ENCODE data around the gene CACNA1C. TPM values are rescaled to one million over a fixed set of nuclear protein-coding genes. Genes with fewer than 3 reads are reported as not detected.

The CACNA1C gene
- total RNA-seq, 1 donor from 2014 or later = 1.3 TPM

- TF ChIP-seq, protein P1, sequence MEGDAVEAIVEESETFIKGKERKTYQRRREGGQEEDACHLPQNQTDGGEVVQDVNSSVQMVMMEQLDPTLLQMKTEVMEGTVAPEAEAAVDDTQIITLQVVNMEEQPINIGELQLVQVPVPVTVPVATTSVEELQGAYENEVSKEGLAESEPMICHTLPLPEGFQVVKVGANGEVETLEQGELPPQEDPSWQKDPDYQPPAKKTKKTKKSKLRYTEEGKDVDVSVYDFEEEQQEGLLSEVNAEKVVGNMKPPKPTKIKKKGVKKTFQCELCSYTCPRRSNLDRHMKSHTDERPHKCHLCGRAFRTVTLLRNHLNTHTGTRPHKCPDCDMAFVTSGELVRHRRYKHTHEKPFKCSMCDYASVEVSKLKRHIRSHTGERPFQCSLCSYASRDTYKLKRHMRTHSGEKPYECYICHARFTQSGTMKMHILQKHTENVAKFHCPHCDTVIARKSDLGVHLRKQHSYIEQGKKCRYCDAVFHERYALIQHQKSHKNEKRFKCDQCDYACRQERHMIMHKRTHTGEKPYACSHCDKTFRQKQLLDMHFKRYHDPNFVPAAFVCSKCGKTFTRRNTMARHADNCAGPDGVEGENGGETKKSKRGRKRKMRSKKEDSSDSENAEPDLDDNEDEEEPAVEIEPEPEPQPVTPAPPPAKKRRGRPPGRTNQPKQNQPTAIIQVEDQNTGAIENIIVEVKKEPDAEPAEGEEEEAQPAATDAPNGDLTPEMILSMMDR (IDR thresholded peaks at IDR 0.05; ENCODE audit: insufficient read depth, low read length, poor library complexity, severe bottlenecking) = no peak
- no peaks in the 10 kb centered on the region for H3K36me3 ChIP-seq (ENCODE audit: control insufficient read depth, insufficient read depth, low read length)
- no peak overlapping the region for H3K4me3 ChIP-seq (ENCODE audit: low read depth, low read length)
- DNase-seq (ENCODE audit: low read depth) = no peak
- H3K27me3 ChIP-seq (ENCODE audit: control insufficient read depth, insufficient read depth, low read length) = no peaks in the 10 kb centered on the region
These were observed 22.9 kb downstream of the CACNA1C start for GRCh38 chr12:2075508-2076195.

DNA sequence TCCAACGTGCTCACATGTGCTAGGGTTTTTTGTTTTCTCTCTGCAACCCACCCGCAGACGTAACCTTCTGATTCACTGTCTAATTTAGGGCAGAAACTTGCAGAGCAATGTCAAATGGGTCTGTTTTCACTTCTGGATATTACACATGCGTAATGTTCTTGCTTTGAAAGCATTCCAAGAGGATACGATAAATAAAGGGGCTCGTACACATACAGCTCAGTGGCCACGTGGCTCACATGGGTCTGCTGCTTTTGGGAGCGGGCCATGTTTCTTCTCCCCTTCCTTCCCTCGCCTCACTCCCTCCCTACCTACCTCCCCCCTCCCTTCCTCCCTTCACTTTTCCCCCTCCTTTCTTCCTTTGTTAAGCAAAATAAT lies 23.4 kb downstream of the CACNA1C start:
- H3K27me3 ChIP-seq (ENCODE audit: control insufficient read depth, insufficient read depth, low read length) = no peaks in the 10 kb centered on the region
- H3K36me3 ChIP-seq (ENCODE audit: control insufficient read depth, insufficient read depth, low read length) = no peaks in the 10 kb centered on the region
- TF ChIP-seq, protein P1 (IDR thresholded peaks at IDR 0.05; ENCODE audit: insufficient read depth, low read length, poor library complexity, severe bottlenecking) = no peak
- H3K4me3 ChIP-seq (ENCODE audit: low read depth, low read length) = no peak overlapping the region
- no peak for DNase-seq (ENCODE audit: low read depth)

- H3K4me3 ChIP-seq (ENCODE audit: low read depth, low read length) = no peak overlapping the region
- no peaks in the 10 kb centered on the region for H3K36me3 ChIP-seq (ENCODE audit: control insufficient read depth, insufficient read depth, low read length)
- no peaks in the 10 kb centered on the region for H3K27me3 ChIP-seq (ENCODE audit: control insufficient read depth, insufficient read depth, low read length)
- TF ChIP-seq, protein P1 (IDR thresholded peaks at IDR 0.05; ENCODE audit: insufficient read depth, low read length, poor library complexity, severe bottlenecking) = no peak
- no peak for DNase-seq (ENCODE audit: low read depth)
These were observed 23.9 kb downstream of the CACNA1C start for GRCh38 chr12:2076728-2077127.

DNA sequence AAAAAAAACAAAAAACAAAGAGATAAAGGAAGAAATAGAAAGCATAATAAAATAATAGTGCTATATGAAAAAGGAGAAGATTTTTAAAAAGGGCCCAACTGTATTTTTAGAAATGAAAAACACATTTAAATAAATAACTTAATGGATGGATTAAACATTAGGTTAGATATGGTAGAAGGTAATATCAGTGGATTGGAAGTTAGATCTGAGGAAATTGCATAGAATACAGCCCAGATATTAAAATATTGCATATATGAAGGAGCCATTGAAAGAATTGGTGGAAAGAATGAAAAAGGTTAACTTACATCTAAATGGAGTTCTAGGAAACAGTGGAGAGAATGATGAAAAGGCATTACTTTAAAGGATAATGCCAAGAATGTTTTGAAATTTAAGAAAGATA lies 27.8 kb downstream of the CACNA1C start:
- no peaks in the 10 kb centered on the region for H3K27me3 ChIP-seq (ENCODE audit: control insufficient read depth, insufficient read depth, low read length)
- TF ChIP-seq, protein P1 (IDR thresholded peaks at IDR 0.05; ENCODE audit: insufficient read depth, low read length, poor library complexity, severe bottlenecking) = no peak
- DNase-seq (ENCODE audit: low read depth) = no peak
- H3K36me3 ChIP-seq (ENCODE audit: control insufficient read depth, insufficient read depth, low read length) = no peaks in the 10 kb centered on the region
- no peak overlapping the region for H3K4me3 ChIP-seq (ENCODE audit: low read depth, low read length)

GRCh38 chr12:2082321-2082720 lies 29.5 kb downstream of the CACNA1C start:
- TF ChIP-seq, protein P1 (IDR thresholded peaks at IDR 0.05; ENCODE audit: insufficient read depth, low read length, poor library complexity, severe bottlenecking) = no peak
- peaks cover 3% of the 10 kb centered on the region for H3K27me3 ChIP-seq (ENCODE audit: control insufficient read depth, insufficient read depth, low read length)
- no peak for DNase-seq (ENCODE audit: low read depth)
- H3K36me3 ChIP-seq (ENCODE audit: control insufficient read depth, insufficient read depth, low read length) = no peaks in the 10 kb centered on the region
- no peak overlapping the region for H3K4me3 ChIP-seq (ENCODE audit: low read depth, low read length)

- Histone ChIP-seq H3K27me3 (ENCODE audit: control insufficient read depth, insufficient read depth, low read length) (peaks cover 3% of the 10 kb centered on the region), H3K36me3 (ENCODE audit: control insufficient read depth, insufficient read depth, low read length) (no peaks in the 10 kb centered on the region), H3K4me3 (ENCODE audit: low read depth, low read length) (no peak overlapping the region)
- TF ChIP-seq, protein P1 (IDR thresholded peaks at IDR 0.05; ENCODE audit: insufficient read depth, low read length, poor library complexity, severe bottlenecking) = no peak
- no peak for DNase-seq (ENCODE audit: low read depth)
These were observed 30.2 kb downstream of the CACNA1C start for GRCh38 chr12:2083008-2083407.

Measured in kidney epithelial cell (primary cell).